RWPE2 (cell line): ENCODE measurements around the gene ZSCAN1.
"Not testable (repeated sequence)": the region's sequence is repeated elsewhere in the genome, so short reads cannot be mapped to it uniquely, and the experiment has no call there.

Source experiments
- ATAC-seq: fragments of 200-7000 bp; cut with Tn5 transposase; 3 replicates; pipeline ENCODE4 v1.9.1; 2021; ENCODE audit warnings: low read depth
- DNase-seq: peaks from one replicate; pipeline ENCODE4 v3.0.0-alpha.2; 2020; ENCODE audit warnings: low spot score
- H3K27ac ChIP-seq: fragments of 450-650 bp; 2 replicates; pipeline ENCODE4 v1.5.1; 2017; ENCODE audit warnings: mild to moderate bottlenecking; ENCODE audit not compliant: poor library complexity, severe bottlenecking
- H3K27me3 ChIP-seq: fragments of 250-450 bp; sonication (Bioruptor Pico); 2 replicates; pipeline ENCODE4 v1.5.1; 2021; ENCODE audit warnings: mild to moderate bottlenecking, moderate library complexity; ENCODE audit not compliant: insufficient read depth, poor library complexity, severe bottlenecking
- H3K36me3 ChIP-seq: fragments of 250-450 bp; sonication (Bioruptor Pico); 2 replicates; pipeline ENCODE4 v1.5.1; 2020; ENCODE audit warnings: low read depth, mild to moderate bottlenecking, moderate library complexity
- H3K4me1 ChIP-seq: fragments of 250-450 bp; sonication (Bioruptor Pico); 2 replicates; pipeline ENCODE4 v1.5.1; 2021; ENCODE audit warnings: mild to moderate bottlenecking, moderate library complexity; ENCODE audit not compliant: insufficient read depth, poor library complexity, severe bottlenecking
- H3K4me3 ChIP-seq: fragments of 250-450 bp; sonication (Bioruptor Pico); 2 replicates; pipeline ENCODE4 v1.5.1; 2021; ENCODE audit warnings: mild to moderate bottlenecking, moderate library complexity; ENCODE audit not compliant: severe bottlenecking
- H3K9me3 ChIP-seq: fragments of 250-450 bp; sonication (Bioruptor Pico); 2 replicates; pipeline ENCODE4 v1.5.1; 2021; ENCODE audit warnings: mild to moderate bottlenecking, moderate library complexity; ENCODE audit not compliant: severe bottlenecking
- TF ChIP-seq, protein P1 (sequence below): fragments of 450-650 bp; IDR thresholded peaks from one replicate; pipeline ENCODE4 v1.5.1; 2017; ENCODE audit warnings: mild to moderate bottlenecking, moderate library complexity; ENCODE audit not compliant: poor library complexity, severe bottlenecking

The ZSCAN1 gene

DNA sequence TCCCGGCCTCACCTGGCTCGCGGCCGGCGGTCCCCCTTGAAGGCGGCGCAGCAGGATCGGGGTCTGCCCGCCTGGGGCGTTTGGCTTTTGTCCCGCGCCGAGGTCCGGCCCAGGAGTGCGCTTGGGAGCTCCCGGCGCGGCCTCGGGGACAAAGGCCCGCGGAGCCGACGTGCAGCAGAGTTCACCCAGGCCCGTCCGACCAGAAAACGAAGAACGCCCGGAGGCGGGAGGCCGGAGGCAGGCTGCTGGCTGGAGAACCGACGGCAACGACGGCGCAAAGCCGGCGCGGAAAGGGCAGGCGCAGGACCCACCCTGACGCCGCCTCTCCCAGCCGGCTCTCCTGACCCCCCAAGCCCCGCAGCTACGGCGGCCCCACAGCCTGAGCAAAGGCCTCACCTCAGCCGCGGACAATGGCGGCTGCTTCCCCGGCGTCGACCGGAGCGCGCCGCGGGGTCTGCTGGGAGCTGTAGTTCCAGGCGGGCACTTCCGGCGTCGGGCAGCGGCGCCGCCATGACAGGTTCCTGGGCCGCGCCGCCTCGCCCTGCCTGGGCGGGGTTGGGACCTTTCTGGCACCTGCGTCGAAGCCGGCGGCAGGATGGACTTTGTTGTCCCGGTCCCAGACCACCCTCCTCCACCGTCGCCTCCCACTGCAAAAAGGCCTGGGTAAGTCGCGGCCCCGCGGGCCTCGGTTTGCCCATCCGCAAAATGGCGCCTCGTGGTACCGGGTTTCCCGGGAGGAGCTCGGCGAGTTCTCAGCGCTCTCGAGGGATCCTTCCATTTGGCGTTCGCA is 31.2 kb upstream of the ZSCAN1 start, which contains the start of gene ZNF606:
ZNF606 (minus strand) TSS at position 437 of the 790 bp plus-strand sequence. CDS start 1,501 bp downstream, outside the sequence.
- peaks cover 71% of the 10 kb centered on the region for H3K36me3 ChIP-seq
- ATAC-seq: peak; percentile 98

DNA sequence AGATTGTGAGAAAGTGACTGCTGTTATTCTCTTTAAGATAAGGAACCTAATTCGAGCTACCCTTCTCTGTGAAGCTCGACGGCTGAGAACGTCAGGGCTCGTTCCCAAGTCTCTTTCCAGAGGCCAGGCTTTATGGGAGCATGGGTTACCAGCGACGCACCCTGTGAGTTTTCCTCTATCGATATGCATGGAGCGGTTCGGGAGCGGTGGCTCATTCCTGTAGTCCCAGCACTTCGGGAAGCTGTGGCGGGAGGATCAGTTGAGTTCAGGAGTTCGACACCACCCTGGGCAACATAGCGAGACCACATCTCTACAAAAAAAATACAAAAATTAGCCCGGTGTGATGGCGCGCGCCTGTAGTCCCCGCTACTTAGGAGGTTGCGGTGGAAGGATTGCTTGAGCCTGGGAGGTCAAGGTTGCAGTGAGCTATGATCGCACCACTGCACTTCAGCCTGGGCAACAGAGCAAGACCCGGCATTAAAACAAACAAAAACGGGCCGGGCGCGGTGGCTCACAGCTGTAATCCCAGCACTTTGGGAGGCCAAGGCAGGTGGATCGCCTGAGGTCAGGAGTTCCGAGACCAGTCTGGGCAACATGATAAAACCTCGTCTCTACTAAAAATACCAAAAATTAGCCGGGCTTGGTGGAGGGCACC is 30.5 kb upstream of the ZSCAN1 start:
- peaks cover 66% of the 10 kb centered on the region for H3K36me3 ChIP-seq
- no peaks in the 10 kb centered on the region for H3K4me1 ChIP-seq
- TF ChIP-seq, protein P1, sequence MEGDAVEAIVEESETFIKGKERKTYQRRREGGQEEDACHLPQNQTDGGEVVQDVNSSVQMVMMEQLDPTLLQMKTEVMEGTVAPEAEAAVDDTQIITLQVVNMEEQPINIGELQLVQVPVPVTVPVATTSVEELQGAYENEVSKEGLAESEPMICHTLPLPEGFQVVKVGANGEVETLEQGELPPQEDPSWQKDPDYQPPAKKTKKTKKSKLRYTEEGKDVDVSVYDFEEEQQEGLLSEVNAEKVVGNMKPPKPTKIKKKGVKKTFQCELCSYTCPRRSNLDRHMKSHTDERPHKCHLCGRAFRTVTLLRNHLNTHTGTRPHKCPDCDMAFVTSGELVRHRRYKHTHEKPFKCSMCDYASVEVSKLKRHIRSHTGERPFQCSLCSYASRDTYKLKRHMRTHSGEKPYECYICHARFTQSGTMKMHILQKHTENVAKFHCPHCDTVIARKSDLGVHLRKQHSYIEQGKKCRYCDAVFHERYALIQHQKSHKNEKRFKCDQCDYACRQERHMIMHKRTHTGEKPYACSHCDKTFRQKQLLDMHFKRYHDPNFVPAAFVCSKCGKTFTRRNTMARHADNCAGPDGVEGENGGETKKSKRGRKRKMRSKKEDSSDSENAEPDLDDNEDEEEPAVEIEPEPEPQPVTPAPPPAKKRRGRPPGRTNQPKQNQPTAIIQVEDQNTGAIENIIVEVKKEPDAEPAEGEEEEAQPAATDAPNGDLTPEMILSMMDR: no peak
- no peaks in the 10 kb centered on the region for H3K27me3 ChIP-seq
- ATAC-seq: no peak
- H3K9me3 ChIP-seq: peaks cover 23% of the 10 kb centered on the region
- H3K4me3 ChIP-seq: peak overlapping the region; percentile 89
- DNase-seq: no peak
- peak overlapping the region; percentile 57 for H3K27ac ChIP-seq

More for the DNA sequence above, 31.2 kb upstream of the ZSCAN1 start, which contains the start of gene ZNF606:
- peaks cover 20% of the 10 kb centered on the region for H3K9me3 ChIP-seq
- peak; percentile 82 for DNase-seq
- no peaks in the 10 kb centered on the region for H3K27me3 ChIP-seq
- no peaks in the 10 kb centered on the region for H3K4me1 ChIP-seq
- TF ChIP-seq, protein P1: no peak
- peak within 1 kb of the TSS; percentile 57 for H3K27ac ChIP-seq
- H3K4me3 ChIP-seq: peak within 1 kb of the TSS; percentile 89

DNA sequence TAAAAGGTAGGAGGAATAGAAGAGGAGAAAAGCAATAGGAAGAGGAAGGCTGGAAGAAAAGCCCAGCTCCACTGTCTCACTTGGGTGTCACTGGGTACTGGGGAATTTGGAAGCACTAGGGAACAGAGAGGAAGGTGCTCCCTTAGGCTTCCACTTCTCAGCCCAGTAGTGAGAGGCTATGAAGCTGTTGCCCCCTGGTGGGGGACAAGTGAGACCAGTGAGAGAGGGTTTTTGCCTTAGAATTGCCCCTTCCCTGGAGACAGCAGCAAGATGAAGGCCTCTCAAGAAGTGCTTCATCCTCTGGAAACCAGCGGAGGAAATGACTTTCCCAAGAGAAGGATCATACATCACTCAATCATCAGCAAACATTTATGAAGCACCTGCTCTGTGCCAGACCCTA is 26.5 kb upstream of the ZSCAN1 start:
- peaks cover 24% of the 10 kb centered on the region for H3K9me3 ChIP-seq
- no peak overlapping the region for H3K4me3 ChIP-seq
- H3K4me1 ChIP-seq: peaks cover 5% of the 10 kb centered on the region
- H3K27ac ChIP-seq: no peak overlapping the region
- DNase-seq: no peak
- TF ChIP-seq, protein P1: no peak
- no peak for ATAC-seq
- peaks cover 33% of the 10 kb centered on the region for H3K36me3 ChIP-seq
- no peaks in the 10 kb centered on the region for H3K27me3 ChIP-seq

DNA sequence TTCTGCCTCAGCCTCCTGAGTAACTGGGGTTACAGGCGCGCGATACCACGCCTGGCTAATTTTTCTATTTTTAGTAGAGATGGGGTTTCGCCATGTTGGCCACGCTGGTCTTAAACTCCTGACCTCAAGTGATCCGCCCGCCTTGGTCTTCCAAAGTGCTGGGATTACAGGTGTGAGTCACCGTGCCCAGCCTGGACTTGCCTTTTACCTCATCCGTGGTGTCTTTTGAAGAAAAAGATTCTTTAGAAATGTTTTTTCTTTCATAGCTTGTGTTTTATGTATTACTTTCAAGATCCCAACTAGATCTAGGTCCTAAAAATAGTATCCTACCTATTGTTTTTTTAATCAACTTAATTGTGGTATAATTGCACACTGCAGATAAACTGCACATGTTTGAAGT is 24.9 kb upstream of the ZSCAN1 start:
- DNase-seq: not testable (repeated sequence)

DNA sequence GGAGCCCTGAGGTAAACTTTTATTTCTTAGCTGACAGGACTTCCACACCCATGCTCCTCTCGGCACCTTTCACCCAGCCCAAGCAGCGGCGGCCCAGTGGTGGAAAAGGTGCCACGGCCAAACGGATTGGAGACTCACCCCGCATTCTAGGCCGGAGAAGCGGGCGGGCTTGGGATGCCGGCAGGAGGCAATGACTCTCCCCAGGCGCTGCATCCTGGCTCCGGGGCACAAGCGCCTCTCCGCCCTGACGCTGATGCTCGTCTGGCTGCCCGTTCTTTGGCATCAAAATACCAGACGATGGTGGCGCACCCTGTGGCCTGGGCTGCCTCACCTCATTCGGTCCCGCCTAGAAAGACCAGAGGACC is 24.5 kb upstream of the ZSCAN1 start:
- Histone ChIP-seq H3K4me3 (peak overlapping the region; percentile 39), H3K9me3 (peaks cover 17% of the 10 kb centered on the region), H3K36me3 (peaks cover 32% of the 10 kb centered on the region), H3K27ac (peak overlapping the region; percentile 65), H3K4me1 (peaks cover 5% of the 10 kb centered on the region), H3K27me3 (no peaks in the 10 kb centered on the region)
- peak; percentile 34 for ATAC-seq
- TF ChIP-seq, protein P1: no peak
- DNase-seq: no peak

More for the DNA sequence above, 24.9 kb upstream of the ZSCAN1 start:
- not testable (repeated sequence) for H3K4me1 ChIP-seq, H3K27me3 ChIP-seq
- ATAC-seq: peak; percentile 50
- Histone ChIP-seq H3K4me3 (peak overlapping the region; percentile 39), H3K9me3 (peaks cover 21% of the 10 kb centered on the region), H3K27ac (peak overlapping the region; percentile 65), H3K36me3 (peaks cover 33% of the 10 kb centered on the region)
